Measurements from ENCODE around the gene QRSL1. TPM values are rescaled to one million over a fixed set of nuclear protein-coding genes. Genes with fewer than 3 reads are reported as not detected.
"Not testable (repeated sequence)": the region's sequence is repeated elsewhere in the genome, so short reads cannot be mapped to it uniquely, and the experiment has no call there.

Gene QRSL1
- total RNA-seq, 2 donors from 2014 or later = 16.0 to 21.1 TPM

GRCh38 chr6:106623039-106623438, 6.3 kb upstream of the QRSL1 start:
- H3K9ac ChIP-seq (ENCODE audit: low read depth in 2 of 2, low read length in 2 of 2) = no peak overlapping the region
- no peaks in the 10 kb centered on the region for H3K9me3 ChIP-seq
- no peak overlapping the region for H3K27ac ChIP-seq
- no peaks in the 10 kb centered on the region for H3K27me3 ChIP-seq
- no peak overlapping the region for H3K4me3 ChIP-seq
- no peaks in the 10 kb centered on the region for H3K36me3 ChIP-seq
- H3K4me1 ChIP-seq = peaks cover under 1% of the 10 kb centered on the region
- TF ChIP-seq, protein P1, sequence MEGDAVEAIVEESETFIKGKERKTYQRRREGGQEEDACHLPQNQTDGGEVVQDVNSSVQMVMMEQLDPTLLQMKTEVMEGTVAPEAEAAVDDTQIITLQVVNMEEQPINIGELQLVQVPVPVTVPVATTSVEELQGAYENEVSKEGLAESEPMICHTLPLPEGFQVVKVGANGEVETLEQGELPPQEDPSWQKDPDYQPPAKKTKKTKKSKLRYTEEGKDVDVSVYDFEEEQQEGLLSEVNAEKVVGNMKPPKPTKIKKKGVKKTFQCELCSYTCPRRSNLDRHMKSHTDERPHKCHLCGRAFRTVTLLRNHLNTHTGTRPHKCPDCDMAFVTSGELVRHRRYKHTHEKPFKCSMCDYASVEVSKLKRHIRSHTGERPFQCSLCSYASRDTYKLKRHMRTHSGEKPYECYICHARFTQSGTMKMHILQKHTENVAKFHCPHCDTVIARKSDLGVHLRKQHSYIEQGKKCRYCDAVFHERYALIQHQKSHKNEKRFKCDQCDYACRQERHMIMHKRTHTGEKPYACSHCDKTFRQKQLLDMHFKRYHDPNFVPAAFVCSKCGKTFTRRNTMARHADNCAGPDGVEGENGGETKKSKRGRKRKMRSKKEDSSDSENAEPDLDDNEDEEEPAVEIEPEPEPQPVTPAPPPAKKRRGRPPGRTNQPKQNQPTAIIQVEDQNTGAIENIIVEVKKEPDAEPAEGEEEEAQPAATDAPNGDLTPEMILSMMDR (IDR thresholded peaks at IDR 0.05) = no peak
- no peak for DNase-seq
- intact Hi-C loops (cut with DNase I) = no loop called here

GRCh38 chr6:106626485-106626884, 2.9 kb upstream of the QRSL1 start:
- DNase-seq = no peak
- Histone ChIP-seq H3K4me3 (no peak overlapping the region), H3K27me3 (no peaks in the 10 kb centered on the region), H3K4me1 (peaks cover 4% of the 10 kb centered on the region), H3K27ac (no peak overlapping the region), H3K36me3 (no peaks in the 10 kb centered on the region), H3K9ac (ENCODE audit: low read depth in 2 of 2, low read length in 2 of 2) (no peak overlapping the region), H3K9me3 (no peaks in the 10 kb centered on the region)
- intact Hi-C loops (cut with DNase I) = no loop called here
- TF ChIP-seq, protein P1 (IDR thresholded peaks at IDR 0.05) = no peak

GRCh38 chr6:106627760-106628159, 1.6 kb upstream of the QRSL1 start:
- H3K27ac ChIP-seq = peak overlapping the region; percentile 68
- DNase-seq = peak; percentile 42
- intact Hi-C loops (cut with DNase I) = not testable (repeated sequence)

GRCh38 chr6:106628658-106629102, 698 bp upstream of the QRSL1 start:
- H3K27ac ChIP-seq = peak overlapping the region; percentile 68
- H3K9ac ChIP-seq (ENCODE audit: low read depth in 2 of 2, low read length in 2 of 2) = peak overlapping the region; percentile 75 to 77
- H3K36me3 ChIP-seq = no peaks in the 10 kb centered on the region
- intact Hi-C loops (cut with DNase I) = no loop called here
- H3K27me3 ChIP-seq = no peaks in the 10 kb centered on the region
- peak overlapping the region; percentile 92 for H3K4me3 ChIP-seq
- peak; percentile 28 for DNase-seq
- H3K9me3 ChIP-seq = no peaks in the 10 kb centered on the region
- peaks cover 4% of the 10 kb centered on the region for H3K4me1 ChIP-seq
- TF ChIP-seq, protein P1 (IDR thresholded peaks at IDR 0.05) = no peak

More at GRCh38 chr6:106627760-106628159, 1.6 kb upstream of the QRSL1 start:
- H3K36me3 ChIP-seq; H3K9ac ChIP-seq (ENCODE audit: low read depth in 2 of 2, low read length in 2 of 2); H3K9me3 ChIP-seq; H3K4me3 ChIP-seq; H3K27me3 ChIP-seq; H3K4me1 ChIP-seq: not testable (repeated sequence)

- TF ChIP-seq, protein P1 (IDR thresholded peaks at IDR 0.05) = no peak
- H3K4me3 ChIP-seq = peak overlapping the region; percentile 92
- no peak for DNase-seq
- H3K36me3 ChIP-seq = no peaks in the 10 kb centered on the region
- H3K4me1 ChIP-seq = peaks cover 4% of the 10 kb centered on the region
- no peaks in the 10 kb centered on the region for H3K27me3 ChIP-seq
- no peaks in the 10 kb centered on the region for H3K9me3 ChIP-seq
- H3K27ac ChIP-seq = peak overlapping the region; percentile 68
- H3K9ac ChIP-seq (ENCODE audit: low read depth in 2 of 2, low read length in 2 of 2) = peak overlapping the region; percentile 75 to 77
- intact Hi-C loops (cut with DNase I) = no loop called here
Measured at GRCh38 chr6:106629859-106630163, 433 bp downstream of the QRSL1 start.

- H3K4me3 ChIP-seq = peak overlapping the region; percentile 92
- H3K9me3 ChIP-seq = no peaks in the 10 kb centered on the region
- no peak for DNase-seq
- H3K36me3 ChIP-seq = no peaks in the 10 kb centered on the region
- H3K27me3 ChIP-seq = no peaks in the 10 kb centered on the region
- H3K27ac ChIP-seq = peak overlapping the region; percentile 68
- peak overlapping the region in 1 of 2 donors; percentile 77 for H3K9ac ChIP-seq (ENCODE audit: low read depth in 2 of 2, low read length in 2 of 2)
- intact Hi-C loops (cut with DNase I) = no loop called here
- peaks cover 4% of the 10 kb centered on the region for H3K4me1 ChIP-seq
- TF ChIP-seq, protein P1 (IDR thresholded peaks at IDR 0.05) = no peak
Measured at GRCh38 chr6:106630366-106630765, 988 bp downstream of the QRSL1 start.
